ENCODE results near the gene OPRL1.

The OPRL1 gene

GRCh38 chr20:64055893-64056638 lies 23.8 kb upstream of the OPRL1 start:
- in situ Hi-C loops (cut with MboI; ENCODE audit: low sequenced_read_pairs) = no loop called here

DNA sequence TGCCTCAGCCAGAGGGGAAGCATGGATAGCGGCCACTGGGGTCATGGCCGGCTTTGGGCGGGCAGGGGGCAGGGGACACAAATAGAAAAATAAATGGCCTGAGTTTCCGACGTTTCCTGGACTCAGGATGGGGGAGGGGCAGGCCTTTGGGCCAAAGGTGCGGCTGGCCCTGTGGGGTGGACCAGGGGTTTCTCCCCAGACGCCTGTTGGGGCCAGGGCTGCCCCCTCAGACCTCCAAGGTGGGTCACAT lies 23.3 kb upstream of the OPRL1 start:
- in situ Hi-C loops (cut with MboI; ENCODE audit: low sequenced_read_pairs) = no loop called here

- in situ Hi-C loops (cut with MboI; ENCODE audit: low sequenced_read_pairs) = no loop called here
Measured at GRCh38 chr20:64056889-64057627, 22.8 kb upstream of the OPRL1 start.

DNA sequence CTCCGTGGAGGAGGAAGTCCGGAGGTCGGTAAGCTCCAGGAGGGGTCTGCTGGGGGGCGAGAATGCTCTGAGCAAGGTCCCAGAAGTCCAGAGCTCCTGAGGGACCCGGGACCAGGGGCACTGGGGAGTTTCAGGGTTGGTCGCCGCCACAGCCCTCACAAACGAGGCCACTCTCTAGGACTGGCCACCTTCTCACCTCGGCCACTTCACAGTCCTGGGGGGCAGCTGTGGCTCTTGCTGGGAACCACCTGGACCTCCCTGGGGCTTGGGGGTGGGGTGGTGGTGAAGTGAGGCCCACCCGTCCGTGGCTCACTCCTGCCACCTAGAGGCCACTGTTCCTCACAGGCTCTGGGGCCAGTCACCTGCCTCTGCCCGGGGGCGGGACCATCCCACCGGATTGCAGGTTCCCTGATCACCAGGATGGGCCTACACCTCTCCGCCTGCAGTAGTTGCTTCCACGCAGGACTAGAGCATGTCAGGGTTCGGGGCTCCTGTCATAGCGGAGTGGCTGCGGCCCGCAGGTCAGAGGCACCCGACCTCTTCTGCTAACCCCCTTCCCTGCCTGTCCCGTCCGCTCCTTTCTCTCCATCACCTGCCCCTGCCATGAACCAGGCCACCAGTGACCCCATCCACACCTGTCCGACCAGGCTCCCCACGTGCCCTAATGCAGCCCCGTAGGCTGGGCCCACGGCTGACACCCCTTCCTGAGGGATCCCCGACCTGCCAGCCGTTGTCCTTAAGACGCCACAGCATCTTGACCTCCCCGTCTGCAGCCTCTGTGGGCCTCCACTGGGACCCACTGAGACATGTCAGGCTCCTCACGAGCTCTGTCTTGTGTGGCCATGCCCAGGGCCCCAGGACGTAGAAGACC lies 22.0 kb upstream of the OPRL1 start:
- in situ Hi-C loops (cut with MboI; ENCODE audit: low sequenced_read_pairs) = no loop called here

- in situ Hi-C loops (cut with MboI; ENCODE audit: low sequenced_read_pairs) = no loop called here
Measured at GRCh38 chr20:64058536-64058935, 21.3 kb upstream of the OPRL1 start.

- in situ Hi-C loops (cut with MboI; ENCODE audit: low sequenced_read_pairs) = no loop called here
Measured at GRCh38 chr20:64062276-64062595, 17.6 kb upstream of the OPRL1 start.

DNA sequence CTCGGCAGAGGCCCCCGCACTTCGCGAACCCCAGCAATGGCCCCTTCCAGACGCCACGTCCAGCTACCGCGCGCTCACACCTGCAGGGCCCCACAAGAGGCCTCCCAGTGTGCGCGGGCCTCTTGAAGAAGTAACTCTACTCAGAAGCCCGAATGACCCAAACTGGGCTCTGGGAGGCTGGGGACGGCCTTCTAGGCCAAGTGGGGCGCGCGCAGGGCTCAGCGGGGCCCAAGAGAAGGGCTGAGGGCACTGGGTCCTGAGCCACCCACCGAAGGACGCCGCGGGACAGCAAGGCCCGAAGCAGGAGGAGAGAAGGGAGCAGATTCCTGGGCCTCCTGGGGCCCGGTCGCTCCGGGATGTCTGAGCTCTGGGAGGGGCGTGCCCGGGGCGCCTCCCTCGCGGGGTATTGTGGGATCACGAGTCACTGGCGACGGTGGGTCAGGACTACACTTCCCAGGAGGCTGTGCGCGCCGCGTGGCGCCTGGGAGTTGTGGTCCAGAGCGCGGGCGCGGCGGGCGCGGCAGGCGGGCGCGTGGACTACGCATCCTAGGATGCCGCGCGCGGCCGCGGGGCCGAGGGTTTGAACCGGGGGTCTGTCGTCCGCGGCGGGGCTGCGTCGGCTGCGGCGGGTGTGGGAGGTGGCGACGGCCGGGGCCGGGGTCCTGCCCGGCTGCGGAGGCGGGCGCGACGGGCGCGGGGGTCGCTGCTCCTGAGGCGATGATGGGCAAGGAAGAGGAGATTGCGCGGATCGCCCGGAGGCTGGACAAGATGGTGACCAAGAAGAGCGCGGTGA lies 17.1 kb upstream of the OPRL1 start, which contains the start of gene TCEA2:
Gene TCEA2, plus strand, starts transcription at position 603 of the 793 bp plus-strand sequence. Its CDS starts 115 bp downstream, at position 718.
- in situ Hi-C loops (cut with MboI; ENCODE audit: low sequenced_read_pairs) = no loop called here

DNA sequence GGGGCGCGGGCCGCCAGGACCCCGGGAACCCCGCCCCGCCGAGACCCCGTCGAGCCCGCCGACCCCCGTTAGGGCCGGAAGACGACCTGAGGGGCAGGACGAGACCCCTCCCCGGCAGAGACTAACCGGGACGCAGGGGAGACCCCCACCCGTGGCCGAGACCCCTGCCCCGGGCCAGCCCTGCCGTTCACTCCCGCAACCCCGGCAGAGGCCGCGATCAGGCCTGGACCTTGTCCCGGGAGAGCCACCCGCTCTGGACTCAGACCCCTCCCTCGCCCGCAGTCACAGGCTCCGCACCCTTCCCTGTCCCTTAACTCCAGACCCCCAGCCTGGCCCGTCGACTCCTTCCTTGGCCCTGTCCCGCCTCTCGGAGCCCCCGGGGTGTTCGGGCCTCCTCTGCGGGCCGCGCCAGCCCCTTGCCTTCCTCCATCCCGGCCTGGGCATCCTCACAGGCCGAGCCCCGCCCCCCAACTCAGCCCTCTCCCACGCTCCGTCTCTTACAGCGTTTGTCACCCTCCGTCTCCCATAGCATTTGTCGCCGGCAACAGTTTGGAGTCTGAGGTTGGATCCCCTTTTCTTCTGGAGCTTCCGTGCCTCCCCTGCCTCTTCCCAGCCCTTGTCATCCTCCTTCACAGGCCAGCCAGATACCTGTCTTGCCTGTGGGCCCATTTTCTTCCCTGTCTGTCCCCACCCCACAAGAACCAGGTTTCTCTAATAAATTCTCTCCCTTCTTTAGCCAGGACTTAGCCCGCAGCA lies 16.3 kb upstream of the OPRL1 start:
- in situ Hi-C loops (cut with MboI; ENCODE audit: low sequenced_read_pairs) = no loop called here

DNA sequence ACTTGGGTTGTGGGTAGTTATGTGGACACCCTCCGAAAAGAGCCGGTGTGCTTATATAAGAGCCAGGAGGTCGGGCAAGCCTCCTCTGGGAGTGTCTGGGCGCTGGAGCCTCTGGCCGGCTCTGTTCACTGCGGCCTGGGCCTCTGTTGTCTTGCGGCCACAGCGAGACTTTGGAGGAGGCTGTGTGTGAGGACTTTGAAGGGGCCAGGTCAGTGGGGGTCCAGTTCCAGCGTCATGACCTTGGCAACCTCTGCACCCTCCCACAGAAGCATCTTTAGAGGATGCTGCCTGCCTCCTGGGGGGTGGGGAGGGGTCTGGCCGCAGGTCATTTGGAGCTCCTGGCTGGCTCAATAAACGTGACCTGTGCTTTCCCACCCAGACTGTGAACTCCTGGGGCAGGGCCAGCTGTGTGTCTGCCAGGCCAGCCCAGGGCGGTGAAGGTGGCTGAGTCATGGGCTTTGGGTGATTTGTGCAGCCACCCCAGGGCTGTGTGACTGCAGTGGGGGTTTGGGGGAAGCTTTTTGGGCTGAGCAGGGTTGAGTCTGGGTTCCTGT lies 15.7 kb upstream of the OPRL1 start:
- in situ Hi-C loops (cut with MboI; ENCODE audit: low sequenced_read_pairs) = no loop called here

- in situ Hi-C loops (cut with MboI; ENCODE audit: low sequenced_read_pairs) = no loop called here
Measured at GRCh38 chr20:64065062-64065973, 14.6 kb upstream of the OPRL1 start.

GRCh38 chr20:64065974-64066343 lies 13.9 kb upstream of the OPRL1 start:
- in situ Hi-C loops (cut with MboI; ENCODE audit: low sequenced_read_pairs) = no loop called here

- in situ Hi-C loops (cut with MboI; ENCODE audit: low sequenced_read_pairs) = no loop called here
Measured at GRCh38 chr20:64067005-64067632, 12.8 kb upstream of the OPRL1 start.

- in situ Hi-C loops (cut with MboI; ENCODE audit: low sequenced_read_pairs) = no loop called here
Measured at GRCh38 chr20:64067733-64068307, 12.1 kb upstream of the OPRL1 start.

DNA sequence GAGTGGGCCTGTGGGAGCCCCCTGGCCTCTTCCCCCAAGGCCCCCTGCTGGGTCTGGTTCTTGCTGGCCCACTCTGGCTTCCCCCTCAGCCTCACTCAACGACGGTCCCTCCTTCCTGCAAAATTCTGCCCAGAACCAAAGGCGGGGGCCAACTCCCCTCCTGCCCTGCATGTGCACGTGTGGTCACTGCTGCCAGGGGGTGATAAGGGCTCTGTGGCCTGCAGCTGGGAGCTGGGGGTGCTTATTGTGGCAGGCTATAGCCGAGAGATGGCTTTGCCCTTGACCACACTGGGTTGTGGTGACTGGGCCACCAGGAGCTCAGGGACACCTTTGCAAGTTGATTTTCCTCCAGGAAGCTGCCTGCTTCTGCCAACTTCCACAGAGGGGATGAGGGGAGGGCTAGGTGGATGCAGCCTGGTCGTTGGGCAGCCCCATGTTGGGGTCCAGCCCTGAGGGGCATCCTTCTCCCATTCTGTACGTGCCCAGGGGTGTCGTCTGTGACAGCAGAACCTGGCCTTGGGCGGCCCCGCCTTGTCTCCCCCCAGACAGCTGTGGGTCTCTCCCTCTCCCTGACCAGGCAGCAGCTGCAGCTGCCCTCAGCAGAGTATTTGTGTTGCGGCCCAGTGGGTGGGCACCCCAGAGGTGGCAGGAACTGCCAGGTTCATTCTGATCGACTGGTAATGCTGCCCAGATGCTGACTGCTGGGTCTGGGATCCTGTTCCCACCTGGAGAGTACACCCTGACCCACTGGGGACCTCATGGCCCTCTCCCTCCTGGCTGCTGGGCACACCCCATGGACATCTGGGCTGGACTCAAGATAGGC lies 11.3 kb upstream of the OPRL1 start:
- in situ Hi-C loops (cut with MboI; ENCODE audit: low sequenced_read_pairs) = no loop called here

- in situ Hi-C loops (cut with MboI; ENCODE audit: low sequenced_read_pairs) = no loop called here
Measured at GRCh38 chr20:64069209-64069613, 10.7 kb upstream of the OPRL1 start.

DNA sequence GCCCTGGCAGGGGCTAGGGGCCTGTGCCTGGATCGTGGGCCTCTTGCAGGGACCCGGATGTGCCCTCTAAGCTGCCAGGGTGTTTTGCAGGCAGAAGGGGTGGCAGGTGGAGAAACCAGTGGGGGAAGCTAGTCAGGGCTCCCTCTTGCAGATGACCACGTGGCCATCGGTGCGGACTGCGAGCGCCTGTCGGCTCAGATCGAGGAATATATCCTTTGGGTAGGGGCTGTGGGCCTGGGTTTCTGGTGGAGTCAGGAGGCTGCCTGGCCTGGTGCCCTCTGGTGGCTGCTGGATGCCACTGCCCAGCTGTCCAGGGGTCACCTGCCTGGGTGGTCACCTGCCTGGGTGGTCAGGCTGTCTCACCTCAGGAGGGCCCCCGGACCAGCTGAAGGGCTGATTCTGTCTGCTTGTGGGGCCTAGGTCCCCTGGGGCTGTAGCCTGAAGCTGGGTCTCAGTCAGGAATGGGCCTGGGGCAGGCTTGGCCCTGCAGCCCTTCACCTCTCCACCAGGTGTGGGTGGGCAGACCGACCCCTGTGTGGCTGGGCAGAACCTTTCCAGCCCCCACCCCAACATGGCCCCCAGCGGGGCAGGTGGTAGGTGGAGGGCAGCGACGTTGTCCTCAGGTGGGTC lies 10.2 kb upstream of the OPRL1 start:
- in situ Hi-C loops (cut with MboI; ENCODE audit: low sequenced_read_pairs) = no loop called here
